Measurements from ENCODE around the gene PLPPR2. TPM values are rescaled to one million over a fixed set of nuclear protein-coding genes. Genes with fewer than 3 reads are reported as not detected.
"Not testable (repeated sequence)": the region's sequence is repeated elsewhere in the genome, so short reads cannot be mapped to it uniquely, and the experiment has no call there.

The PLPPR2 gene
- total and polyA plus RNA-seq, 4 donors = 9.1 to 35.1 (median 24.3) TPM

GRCh38 chr19:11330127-11330526 lies 25.1 kb upstream of the PLPPR2 start:
- H3K36me3 ChIP-seq (ENCODE audit: control insufficient read depth in 4 of 4, insufficient read depth in 4 of 4, low read length in 4 of 4) = peaks cover 7 to 32% (median 18%) of the 10 kb centered on the region in 4 donors
- H3K4me3 ChIP-seq = no peak overlapping the region
- H3K27me3 ChIP-seq (ENCODE audit: control insufficient read depth in 3 of 3, insufficient read depth in 3 of 3, low read length in 2 of 3) = no peaks in the 10 kb centered on the region
- ATAC-seq (ENCODE audit: insufficient read depth, low FRiP score) (no peak), DNase-seq (no peak)
- no peak overlapping the region for H3K27ac ChIP-seq (ENCODE audit: low read depth in 1 of 2, low read length in 1 of 2)
- no peaks in the 10 kb centered on the region for H3K9me3 ChIP-seq (ENCODE audit: control insufficient read depth in 4 of 4, insufficient read depth in 3 of 4, low read length in 3 of 4)
- no peak overlapping the region for H3K9ac ChIP-seq (ENCODE audit: insufficient read depth in 1 of 2, low read length in 2 of 2)
- no peak for TF ChIP-seq CTCF (IDR thresholded peaks at IDR 0.05; ENCODE audit: control extremely low read depth, extremely low read depth)
- H3K4me1 ChIP-seq (ENCODE audit: control insufficient read depth in 5 of 5, insufficient read depth in 5 of 5, low read length in 5 of 5) = no peaks in the 10 kb centered on the region
- WGBS, 2 donors = 73 to 80% methylated on average over 4 of the region's 4 CpGs

- 59 to 69% methylated on average over 4 of the region's 4 CpGs for whole genome bisulfite sequencing, 2 donors
- Histone ChIP-seq H3K27me3 (ENCODE audit: control insufficient read depth in 3 of 3, insufficient read depth in 3 of 3, low read length in 2 of 3) (no peaks in the 10 kb centered on the region), H3K4me1 (ENCODE audit: control insufficient read depth in 5 of 5, insufficient read depth in 5 of 5, low read length in 5 of 5) (no peaks in the 10 kb centered on the region), H3K27ac (ENCODE audit: low read depth in 1 of 2, low read length in 1 of 2) (no peak overlapping the region), H3K4me3 (no peak overlapping the region), H3K9ac (ENCODE audit: insufficient read depth in 1 of 2, low read length in 2 of 2) (no peak overlapping the region), H3K9me3 (ENCODE audit: control insufficient read depth in 4 of 4, insufficient read depth in 3 of 4, low read length in 3 of 4) (peaks cover 0 to 2% (median 0%) of the 10 kb centered on the region in 4 donors), H3K36me3 (ENCODE audit: control insufficient read depth in 4 of 4, insufficient read depth in 4 of 4, low read length in 4 of 4) (peaks cover 7 to 41% (median 28%) of the 10 kb centered on the region in 4 donors)
- ATAC-seq (ENCODE audit: insufficient read depth, low FRiP score) (no peak), DNase-seq (no peak)
- TF ChIP-seq CTCF (IDR thresholded peaks at IDR 0.05; ENCODE audit: control extremely low read depth, extremely low read depth) = no peak
Measured at GRCh38 chr19:11331502-11331901, 23.7 kb upstream of the PLPPR2 start.

GRCh38 chr19:11332822-11333221 lies 22.4 kb upstream of the PLPPR2 start:
- peaks cover 7 to 37% (median 27%) of the 10 kb centered on the region in 4 donors for H3K36me3 ChIP-seq (ENCODE audit: control insufficient read depth in 4 of 4, insufficient read depth in 4 of 4, low read length in 4 of 4)

DNA sequence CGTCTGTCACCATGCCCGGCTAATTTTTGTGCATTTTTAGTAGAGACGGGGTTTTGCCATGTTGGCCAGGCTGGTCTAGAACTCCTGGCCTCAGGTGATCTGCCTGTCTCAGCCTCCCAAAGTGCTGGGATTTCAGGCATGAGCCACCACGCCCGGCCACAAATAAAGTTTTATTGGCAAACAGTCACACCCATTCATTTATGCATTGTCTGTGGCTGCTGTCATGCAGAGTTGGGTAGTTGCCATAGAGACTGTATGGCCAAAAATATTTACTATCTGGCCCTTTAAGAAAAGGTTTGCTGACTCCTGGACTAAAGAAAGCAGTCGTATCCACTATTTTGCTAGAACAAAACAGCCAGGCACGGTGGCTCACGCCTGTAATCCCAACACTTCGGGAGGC lies 21.4 kb upstream of the PLPPR2 start:
- DNase-seq; H3K27ac ChIP-seq (ENCODE audit: low read depth in 1 of 2, low read length in 1 of 2); H3K9me3 ChIP-seq (ENCODE audit: control insufficient read depth in 4 of 4, insufficient read depth in 3 of 4, low read length in 3 of 4); H3K4me1 ChIP-seq (ENCODE audit: control insufficient read depth in 5 of 5, insufficient read depth in 5 of 5, low read length in 5 of 5); H3K27me3 ChIP-seq (ENCODE audit: control insufficient read depth in 3 of 3, insufficient read depth in 3 of 3, low read length in 2 of 3); ATAC-seq (ENCODE audit: insufficient read depth, low FRiP score); H3K9ac ChIP-seq (ENCODE audit: insufficient read depth in 1 of 2, low read length in 2 of 2); H3K4me3 ChIP-seq: not testable (repeated sequence)
- H3K36me3 ChIP-seq (ENCODE audit: control insufficient read depth in 4 of 4, insufficient read depth in 4 of 4, low read length in 4 of 4) = peaks cover 7 to 35% (median 27%) of the 10 kb centered on the region in 4 donors
- WGBS, 2 donors = 91 to 93% methylated on average over 9 of the region's 9 CpGs

More at GRCh38 chr19:11332822-11333221, 22.4 kb upstream of the PLPPR2 start:
- WGBS, 2 donors = 95 to 99% methylated on average over 5 of the region's 5 CpGs
- Histone ChIP-seq H3K9me3 (ENCODE audit: control insufficient read depth in 4 of 4, insufficient read depth in 3 of 4, low read length in 3 of 4) (peaks cover 0 to 2% (median 0%) of the 10 kb centered on the region in 4 donors), H3K4me1 (ENCODE audit: control insufficient read depth in 5 of 5, insufficient read depth in 5 of 5, low read length in 5 of 5) (no peaks in the 10 kb centered on the region), H3K9ac (ENCODE audit: insufficient read depth in 1 of 2, low read length in 2 of 2) (no peak overlapping the region), H3K4me3 (no peak overlapping the region), H3K27ac (ENCODE audit: low read depth in 1 of 2, low read length in 1 of 2) (no peak overlapping the region), H3K27me3 (ENCODE audit: control insufficient read depth in 3 of 3, insufficient read depth in 3 of 3, low read length in 2 of 3) (no peaks in the 10 kb centered on the region)
- no peak for TF ChIP-seq CTCF (IDR thresholded peaks at IDR 0.05; ENCODE audit: control extremely low read depth, extremely low read depth)
- DNase-seq (no peak), ATAC-seq (ENCODE audit: insufficient read depth, low FRiP score) (no peak)
